Fibroblast of skin of right biceps (primary cell): ENCODE data around the gene KRT23.

ENCODE experiments used
- DNase-seq: peaks from one replicate; pipeline ENCODE4 v3.0.0-alpha.2; 2013

The KRT23 gene

DNA sequence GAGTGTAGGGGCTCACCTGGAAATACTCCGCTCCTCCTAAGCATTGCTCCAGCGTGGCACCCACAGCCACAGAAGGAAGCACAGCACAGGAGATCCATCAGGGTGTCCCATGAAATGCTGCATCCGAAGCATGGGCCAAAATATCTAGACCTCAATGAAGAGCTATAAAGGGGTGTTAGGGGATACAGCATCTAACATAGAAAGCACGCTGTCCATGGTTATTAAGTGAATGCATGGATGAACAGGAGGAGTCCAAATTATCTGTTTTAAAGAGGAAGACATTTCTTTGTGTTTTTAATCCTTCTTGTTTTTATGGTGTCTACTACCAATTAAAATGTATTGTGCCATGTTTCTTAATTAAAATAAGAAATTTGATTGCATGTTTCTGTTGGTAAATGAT is 30.8 kb downstream of the KRT23 start:
- no peak for DNase-seq

DNA sequence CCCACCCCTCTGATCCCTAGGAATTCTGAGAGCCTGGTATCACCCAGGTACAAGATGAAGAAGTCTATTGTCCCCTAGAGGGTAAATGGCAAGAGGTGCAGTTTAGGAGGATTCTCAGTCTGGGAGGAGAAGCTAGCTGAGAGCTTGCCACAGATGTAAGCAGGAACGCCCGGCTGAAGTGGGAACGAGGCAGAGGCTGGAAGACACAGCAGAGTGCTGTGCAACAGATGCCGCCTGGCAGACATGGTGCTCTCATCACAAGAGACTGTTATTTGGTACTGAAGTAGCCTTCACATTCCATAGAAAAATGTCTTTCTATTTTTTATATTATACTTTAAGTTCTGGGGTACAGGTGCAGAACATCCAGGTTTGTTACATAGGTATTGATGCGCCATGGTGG is 32.1 kb downstream of the KRT23 start:
- no peak for DNase-seq

GRCh38 chr17:40903129-40903847 is 34.2 kb downstream of the KRT23 start:
- peak; percentile 75 for DNase-seq

DNA sequence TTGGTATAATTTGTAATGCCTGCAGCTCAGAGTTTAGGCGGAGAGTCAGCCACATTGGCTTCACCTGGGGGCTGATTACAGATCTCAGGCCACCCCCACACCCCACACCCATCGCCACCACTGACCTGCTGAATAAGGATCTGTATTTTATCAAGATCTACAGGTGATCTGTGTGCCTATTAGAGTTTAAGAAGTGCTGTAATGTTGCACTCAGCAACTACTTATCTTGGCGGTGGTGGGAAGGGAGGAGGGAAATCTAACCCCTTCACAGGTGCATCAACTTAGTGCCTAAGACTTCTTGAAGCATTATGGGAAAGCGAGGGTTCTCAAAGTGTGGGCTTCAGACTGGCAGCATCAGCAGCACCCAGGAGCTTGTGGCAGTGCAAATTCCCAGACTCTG is 34.9 kb downstream of the KRT23 start:
- DNase-seq = no peak

- peak; percentile 32 for DNase-seq
These were observed 35.4 kb downstream of the KRT23 start for GRCh38 chr17:40901981-40902474.

DNA sequence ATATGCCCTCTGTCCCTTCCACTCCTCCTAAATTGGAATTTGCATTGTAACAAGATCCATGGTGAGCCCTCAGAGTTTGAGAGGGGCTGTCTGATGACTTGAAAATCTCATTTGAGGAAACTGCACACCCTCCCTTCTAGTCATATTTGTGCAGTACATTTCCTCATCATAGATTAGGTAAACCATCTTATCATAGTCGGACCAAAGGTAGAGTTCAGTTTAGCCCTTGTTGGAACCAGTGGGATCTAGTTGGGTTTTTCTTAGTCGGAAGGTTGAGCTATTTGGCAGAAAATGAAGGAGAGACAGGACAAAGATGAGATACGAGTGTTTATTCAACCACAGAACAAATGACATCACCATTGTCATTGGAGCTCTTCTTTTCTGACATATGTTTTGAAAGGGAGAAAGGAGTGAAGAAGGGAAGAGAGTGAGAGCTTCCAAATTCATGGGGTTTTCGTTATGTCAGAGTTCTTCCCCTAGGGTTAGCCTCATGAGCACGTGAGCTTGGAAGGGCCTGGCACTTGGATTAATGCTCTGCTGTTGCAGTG is 36.6 kb downstream of the KRT23 start:
- DNase-seq = no peak

GRCh38 chr17:40896916-40897455 is 40.5 kb downstream of the KRT23 start:
- no peak for DNase-seq

GRCh38 chr17:40895106-40895730 is 42.2 kb downstream of the KRT23 start:
- DNase-seq = no peak

GRCh38 chr17:40888196-40888720 is 49.2 kb downstream of the KRT23 start:
- no peak for DNase-seq

DNA sequence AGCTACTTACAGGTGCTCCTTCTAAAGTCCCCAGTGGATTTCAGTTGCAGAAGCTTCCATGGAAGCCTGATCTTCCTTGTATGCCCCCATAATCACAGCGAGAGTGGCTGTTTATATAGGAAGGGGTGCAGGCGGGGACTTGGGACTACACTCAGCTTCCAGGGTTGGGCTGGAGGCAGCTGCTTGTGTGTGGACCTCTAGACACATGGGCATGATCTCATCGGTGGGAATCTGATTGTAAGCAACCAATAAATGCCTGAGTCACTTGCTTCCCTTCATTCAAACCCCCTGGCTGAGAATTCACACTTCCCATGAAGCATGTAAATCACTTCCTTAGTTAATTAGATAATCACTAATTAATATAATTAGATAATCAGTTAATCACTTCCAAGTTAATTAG is 51.4 kb downstream of the KRT23 start:
- peak; percentile 37 for DNase-seq

DNA sequence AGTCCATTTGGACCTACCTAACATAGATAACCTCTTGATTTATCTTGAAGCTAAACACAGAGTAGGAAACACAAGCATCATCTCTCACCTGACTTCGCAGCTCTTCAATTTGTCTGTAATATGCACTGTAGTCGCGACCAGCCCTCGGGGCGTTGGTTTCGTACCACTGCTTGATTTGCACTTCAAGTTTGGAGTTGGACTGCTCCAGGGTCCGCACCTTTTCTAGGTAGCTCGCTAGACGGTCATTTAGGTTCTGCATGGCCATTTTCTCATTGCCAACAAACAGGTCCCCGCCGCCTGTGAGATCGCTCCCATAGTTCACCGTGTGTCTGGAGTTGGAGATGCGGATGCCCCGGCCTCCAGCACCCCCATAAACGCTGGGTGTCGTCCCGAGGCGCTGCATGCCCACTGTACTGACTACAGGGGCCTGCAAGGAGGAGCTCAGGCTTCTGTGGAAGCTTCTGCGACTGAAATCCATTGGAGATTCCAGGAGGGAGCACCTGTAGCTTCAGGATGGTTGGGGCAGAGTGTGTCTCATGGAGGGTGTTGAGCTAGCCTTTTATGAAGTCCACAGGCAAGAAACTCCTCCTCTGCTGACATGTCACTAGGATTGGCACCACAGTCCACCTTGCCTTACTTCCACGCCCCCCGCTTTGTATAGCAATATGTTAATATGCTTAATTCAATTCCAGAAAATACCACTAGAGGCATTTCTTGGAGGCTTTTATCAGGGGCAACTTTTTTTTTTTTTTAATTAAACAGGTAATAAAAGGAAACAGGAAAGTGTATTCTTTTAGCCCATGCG is 52.5 kb downstream of the KRT23 start, which contains the start of gene KRT20:
Gene KRT20, minus strand, starts transcription at position 535 of the 805 bp plus-strand sequence. Its CDS starts 57 bp downstream, at position 478.
- DNase-seq = no peak

- DNase-seq = no peak
These were observed 53.7 kb downstream of the KRT23 start for GRCh38 chr17:40883626-40884334.

GRCh38 chr17:40883031-40883430 is 54.4 kb downstream of the KRT23 start:
- DNase-seq = no peak

DNA sequence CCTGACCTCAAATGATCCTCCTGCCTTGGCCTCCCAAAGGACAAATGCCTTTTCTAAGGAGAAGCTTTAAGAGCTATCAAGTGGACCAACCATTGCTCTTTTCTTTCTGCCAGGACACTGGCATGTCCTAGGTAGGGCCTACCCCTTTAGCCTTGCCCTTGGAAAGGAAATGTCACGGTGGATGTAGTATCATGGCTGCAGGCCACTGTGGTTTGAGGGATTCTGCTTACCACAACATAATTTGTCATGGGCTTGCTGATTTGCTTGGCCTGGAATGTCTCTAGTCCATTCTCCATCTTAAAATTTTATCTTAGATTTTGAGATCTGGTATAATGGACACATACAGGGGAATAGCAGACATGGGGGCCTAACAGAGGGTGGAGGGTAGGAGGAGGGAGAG is 58.4 kb downstream of the KRT23 start:
- no peak for DNase-seq

GRCh38 chr17:40878044-40878443 is 59.4 kb downstream of the KRT23 start:
- no peak for DNase-seq

DNA sequence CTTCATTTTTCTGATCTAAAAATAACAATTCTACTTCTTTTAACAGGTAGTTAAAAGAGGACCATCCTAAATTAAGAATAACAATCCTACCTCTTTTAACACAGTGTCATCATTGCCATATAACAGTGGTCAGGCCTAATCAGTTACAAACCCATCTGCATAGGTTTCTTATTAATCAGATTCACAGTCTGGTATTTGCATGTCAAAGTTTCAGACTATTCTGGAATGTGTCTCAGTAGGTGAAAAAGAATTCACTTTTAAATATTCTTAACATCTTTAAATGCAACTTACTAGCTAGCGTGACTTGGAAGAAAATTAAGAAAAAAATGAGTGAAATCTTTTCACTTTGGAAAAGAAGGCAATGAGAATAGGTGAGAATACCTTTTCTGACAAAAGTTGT is 63.6 kb downstream of the KRT23 start:
- no peak for DNase-seq

DNA sequence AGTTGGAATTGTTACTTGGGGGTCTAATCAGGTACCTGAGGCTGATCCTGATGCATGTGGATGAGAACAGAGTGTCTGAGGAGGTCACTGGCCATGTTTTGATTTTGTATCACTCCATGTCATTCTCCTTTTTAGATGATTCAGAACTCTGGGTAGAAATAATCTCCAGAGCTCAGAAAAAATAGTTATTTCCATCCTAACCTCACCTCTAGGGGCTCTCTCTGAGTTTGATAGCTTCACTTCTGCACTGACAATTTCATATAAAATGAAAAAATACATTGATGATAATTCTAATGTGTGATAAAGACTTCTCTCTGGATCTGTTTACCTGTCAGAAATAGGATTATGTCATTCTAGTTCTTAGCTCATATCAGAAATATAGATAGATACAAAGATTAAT is 64.2 kb downstream of the KRT23 start:
- no peak for DNase-seq
